NCI-H2107 treated with DMSO at 0.1 percent for 48 hours (cell line): Measurements from ENCODE around the gene RBM4.

Source experiments
- DNase-seq: peaks from one replicate; lab custom pipeline; 2025; ENCODE audit not compliant: unreplicated experiment; lab: John Stamatoyannopoulos, UW

RBM4 gene

DNA sequence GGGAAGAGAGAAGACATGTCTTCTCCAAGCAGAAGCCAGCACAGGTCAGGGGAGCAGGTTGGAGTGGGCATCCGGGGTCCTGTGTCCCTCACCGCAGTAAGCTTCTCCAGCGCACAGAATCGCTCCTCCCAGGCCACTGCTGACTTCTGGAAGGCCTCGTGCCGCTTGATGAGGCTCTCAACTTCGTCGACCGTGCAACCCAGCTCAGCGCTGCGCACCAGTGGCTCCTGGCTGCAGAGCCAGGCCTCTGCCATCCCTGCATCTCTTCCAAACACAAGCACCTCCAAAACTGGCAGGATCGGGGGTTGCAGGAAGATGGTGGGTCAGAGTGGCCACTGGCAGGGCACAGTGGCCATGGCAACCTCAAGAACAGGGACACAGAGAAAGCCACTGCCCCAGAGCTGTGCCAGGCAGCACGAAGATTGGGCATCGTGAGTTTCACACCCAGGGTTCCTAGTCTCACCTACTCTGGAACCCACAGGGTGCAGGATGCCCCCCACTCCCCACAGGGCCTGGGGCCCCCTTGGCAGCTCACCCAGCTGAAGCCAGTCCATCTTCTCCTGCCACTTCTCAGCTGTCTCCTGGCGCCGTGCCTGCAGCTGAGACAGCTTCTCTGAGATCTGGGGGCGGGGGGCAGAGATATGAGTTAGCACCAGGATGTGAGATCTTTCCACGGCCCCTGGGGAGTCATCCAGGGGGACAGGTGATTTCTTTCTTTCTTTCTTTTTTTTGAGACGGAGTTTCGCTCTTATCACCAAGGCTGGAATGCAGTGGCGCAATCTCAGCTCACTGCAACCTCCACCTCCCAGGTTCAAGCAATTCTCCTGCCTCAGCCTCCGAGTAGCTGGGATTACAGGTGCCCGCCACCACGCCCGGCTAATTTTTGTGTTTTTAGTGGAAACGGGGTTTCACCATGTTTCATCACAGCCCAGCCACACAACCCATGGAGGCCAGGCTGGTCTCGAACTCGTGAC, 50.3 kb downstream of the RBM4 start:
- no peak for DNase-seq

DNA sequence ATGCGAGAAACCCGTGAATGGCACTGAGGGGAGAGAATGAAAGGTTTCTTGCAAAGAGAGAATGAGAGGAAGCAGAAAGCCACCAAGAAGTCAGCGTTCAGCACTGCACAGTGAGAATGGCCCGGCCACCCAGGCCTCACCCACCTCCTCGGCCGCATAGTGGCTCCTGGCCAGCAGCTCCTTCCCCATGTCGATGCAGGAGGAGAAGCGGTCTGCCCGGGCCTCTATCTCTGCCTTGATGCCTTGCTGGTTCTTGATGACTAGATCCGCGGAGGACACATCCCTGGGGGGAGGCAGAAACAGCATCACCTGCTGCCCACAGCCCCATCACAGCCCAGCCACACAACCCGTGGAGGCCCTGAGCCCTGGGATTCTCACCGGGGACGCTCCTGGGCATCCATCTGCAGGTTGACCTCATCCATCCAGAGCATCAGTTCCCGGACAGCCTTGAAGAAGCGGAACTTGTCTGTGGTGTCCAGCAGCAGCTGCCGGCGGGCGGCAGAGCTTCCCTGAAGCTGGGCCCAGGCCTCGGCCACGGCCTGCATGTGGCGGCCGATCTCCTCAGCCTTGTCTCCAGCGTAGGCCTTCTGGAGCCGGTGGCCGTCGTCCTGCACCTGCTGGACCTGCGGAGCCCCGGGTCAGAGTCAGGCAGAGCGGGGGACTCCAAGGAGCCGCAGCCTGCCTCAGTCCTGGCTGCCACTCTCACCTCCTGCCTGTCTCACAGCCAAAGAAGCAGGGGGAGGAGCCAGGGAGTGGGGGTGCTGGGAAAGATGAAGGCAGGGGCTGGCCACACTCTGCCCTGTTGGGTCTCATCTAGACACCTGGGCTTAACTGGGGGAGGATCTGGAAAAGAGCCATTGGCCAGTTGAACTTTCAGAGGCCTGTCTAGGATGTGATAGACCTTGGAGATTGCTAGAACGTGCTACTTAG, 51.4 kb downstream of the RBM4 start:
- no peak for DNase-seq

DNA sequence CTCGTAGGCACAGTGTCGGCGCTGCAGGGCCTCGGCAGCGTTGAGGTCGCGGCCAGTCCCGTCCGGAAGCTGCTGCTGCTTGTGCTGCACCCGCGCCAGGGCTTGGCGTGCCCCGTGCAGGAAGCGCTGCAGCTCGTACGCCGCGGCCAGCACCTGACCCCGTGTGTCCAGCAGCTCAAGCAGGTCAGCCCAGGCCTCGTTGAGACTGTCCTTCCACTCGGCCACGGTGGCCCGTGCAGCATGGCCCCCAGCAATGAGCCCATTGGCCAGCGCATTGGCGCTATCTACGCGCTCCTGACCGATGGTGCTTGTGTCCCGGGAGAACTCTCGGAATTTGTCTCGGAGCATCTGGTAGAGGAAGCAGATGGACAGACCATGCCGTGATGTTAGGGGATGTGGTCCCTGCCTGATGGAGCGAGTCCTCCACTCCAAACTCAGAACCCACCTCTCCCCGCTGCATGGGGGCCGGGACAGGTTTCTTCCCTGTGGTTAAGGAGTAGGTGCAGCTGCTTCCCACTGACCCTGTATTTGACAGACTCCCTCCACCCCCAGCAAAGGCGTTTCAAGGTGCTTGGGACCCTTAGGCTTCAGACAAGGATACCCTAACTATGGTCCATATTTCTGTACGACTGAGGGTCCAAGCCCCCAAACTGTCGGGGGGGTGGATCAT, 52.9 kb downstream of the RBM4 start:
- no peak for DNase-seq

DNA sequence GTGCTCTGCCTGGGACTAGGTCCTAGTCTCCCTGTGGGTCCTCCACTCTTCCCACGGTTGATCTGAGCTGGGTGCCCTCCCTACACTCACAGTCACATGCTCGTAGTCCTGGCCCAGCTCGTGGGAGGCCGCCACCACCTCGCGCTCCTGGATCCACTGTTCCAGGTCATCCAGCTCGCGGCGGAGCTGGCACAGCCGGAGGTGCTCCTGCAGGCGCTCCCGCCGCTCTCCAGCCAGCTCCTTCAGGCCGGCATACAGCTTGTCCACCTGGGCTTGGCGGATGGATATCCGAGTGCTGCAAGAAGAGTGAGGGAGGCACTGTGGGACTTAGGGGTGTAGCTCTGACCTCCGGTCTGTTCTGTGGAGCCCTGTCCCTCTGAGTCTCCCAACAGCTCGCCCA, 53.9 kb downstream of the RBM4 start:
- no peak for DNase-seq

DNA sequence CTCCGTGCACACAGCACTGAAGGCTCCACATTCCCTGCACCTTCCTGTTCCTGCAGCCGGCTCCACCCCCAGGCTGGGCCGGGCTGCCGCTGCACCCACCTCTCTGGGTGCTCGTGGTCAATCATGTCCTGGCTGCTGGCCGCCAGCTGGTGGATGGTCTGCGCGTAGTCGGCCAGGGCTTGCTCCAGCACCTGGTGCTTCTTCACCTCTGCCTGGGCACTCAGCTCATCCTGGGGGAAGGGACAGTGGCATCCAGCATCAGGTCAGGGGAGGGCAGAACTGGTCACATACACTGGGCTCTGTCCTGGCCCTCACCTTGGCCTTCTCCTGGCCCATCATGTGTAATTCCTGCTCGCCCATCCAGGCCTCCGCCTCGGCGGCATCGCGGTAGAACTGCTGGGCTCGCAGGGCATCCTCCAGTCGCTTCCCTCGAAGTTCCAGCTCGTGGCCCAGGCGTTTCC, 54.4 kb downstream of the RBM4 start:
- no peak for DNase-seq

DNA sequence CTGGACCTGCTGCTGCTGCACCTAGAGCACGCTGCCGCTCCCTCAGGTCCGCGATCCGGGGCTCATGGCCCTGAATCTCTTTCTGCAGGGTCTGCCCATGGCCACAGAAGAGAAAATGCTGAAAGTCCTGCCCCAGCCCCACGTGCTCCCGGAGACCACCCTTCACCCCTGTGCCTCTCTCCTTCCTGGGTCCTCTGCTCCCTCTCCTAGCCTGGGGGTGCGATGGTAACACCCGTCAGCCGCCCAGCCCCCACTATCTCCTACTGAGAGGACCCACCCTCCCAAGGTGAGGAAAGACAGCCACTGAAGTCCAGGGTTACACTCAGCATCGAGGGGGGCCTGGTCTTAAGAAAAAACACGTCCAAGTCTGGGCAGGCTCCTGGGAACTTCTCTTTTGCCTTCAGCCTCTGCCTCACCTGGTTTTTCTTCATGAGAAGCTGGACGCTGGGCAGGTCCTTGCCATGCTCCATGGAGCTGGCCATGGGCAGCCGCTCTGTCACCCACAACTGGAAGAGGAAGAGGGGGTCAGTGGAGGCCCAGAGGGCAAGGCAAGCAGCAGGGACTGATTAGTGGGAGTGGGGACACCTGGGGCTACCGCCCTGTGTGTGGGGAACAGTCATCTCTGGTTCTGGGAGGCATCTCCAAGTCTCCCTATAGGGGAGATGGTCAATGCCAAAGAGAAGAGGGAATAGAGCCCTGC, 55.0 kb downstream of the RBM4 start:
- no peak for DNase-seq

DNA sequence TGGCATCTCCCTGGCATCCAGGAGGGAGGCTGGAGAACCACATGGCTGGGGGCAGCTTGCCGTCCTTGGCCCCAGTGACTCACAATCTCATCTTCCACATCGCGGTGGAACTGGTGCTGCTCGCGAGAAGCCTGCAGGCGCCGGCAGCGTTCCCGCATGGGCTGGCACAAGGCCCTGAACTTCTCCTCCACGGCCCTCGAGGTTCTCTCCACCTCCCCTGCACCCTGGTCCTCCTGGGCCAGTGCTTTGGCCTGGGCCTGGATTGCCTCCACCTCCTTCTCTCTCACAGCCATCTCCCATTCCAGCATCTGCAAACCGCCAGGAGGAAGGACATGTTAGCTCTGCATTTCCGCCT, 55.5 kb downstream of the RBM4 start:
- no peak for DNase-seq

DNA sequence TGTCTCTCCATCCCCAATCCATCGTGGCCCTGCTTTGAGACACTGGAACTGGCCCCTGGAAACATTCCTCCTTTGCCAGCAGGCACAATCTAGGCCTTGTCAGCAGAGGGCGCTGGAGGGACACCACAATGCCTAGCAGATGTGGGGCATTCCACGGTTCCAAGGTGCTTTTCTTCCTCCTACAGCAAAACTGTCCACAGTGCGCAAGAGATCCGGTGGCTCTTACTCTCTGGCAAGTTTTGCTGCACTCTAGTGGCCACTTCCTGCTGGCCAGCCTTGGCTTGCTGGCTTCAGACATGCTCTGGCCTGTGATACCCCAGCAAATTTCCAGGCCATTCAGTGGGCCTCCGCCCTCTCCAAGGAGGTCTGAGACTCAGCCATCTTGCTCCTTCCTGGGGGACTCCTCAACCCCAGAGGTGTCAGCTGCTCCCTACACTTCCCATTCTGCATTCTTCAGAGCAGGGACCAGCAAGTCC, 56.3 kb downstream of the RBM4 start:
- peak; percentile 82 for DNase-seq
